PC-9 (cell line): ENCODE results near the gene KMT5C. TPM values are rescaled to one million over a fixed set of nuclear protein-coding genes. Genes with fewer than 3 reads are reported as not detected.
A peak's percentile ranks its signal among the peaks of the same experiment; 100 is the strongest.
"Not testable (repeated sequence)": the region's sequence is repeated elsewhere in the genome, so short reads cannot be mapped to it uniquely, and the experiment has no call there.

Experiments used
- BruUV-seq: library from RNA; stranded (reverse); fragments of 400-500 nt; replicated peaks from 2 replicates; lab custom pipeline; 2021; lab: Mats Ljungman, UMichigan
- CTCF ChIA-PET: fragments of 300-600 bp; sonication (Branson Sonifier 250); formaldehyde crosslinking; loops from one replicate; lab custom pipeline; 2022; ENCODE audit warnings: antibody characterized with exemption; lab: Charles Lee
- POLR2A ChIA-PET: fragments of 300-600 bp; sonication (Branson Sonifier 250); formaldehyde crosslinking; loops from one replicate; lab custom pipeline; 2022; ENCODE audit warnings: antibody characterized with exemption; ENCODE audit not compliant: unreplicated experiment; lab: Charles Lee
- DNase-seq, 2 experiments: peaks; one replicate each; pipeline versions ENCODE4 v3.0.0 to v3.0.0-alpha.2; 2015 to 2022; ENCODE audit warnings: mixed read lengths in 1 of 2
- H2AFZ ChIP-seq: fragments of 200-600 bp; sonication (generic); 2 replicates; pipeline ENCODE4 v1.8.1; 2017; ENCODE audit warnings: antibody characterized with exemption
- H3F3A ChIP-seq: fragments of 200-600 bp; sonication (generic); 2 replicates; pipeline ENCODE4 v1.8.1; 2017; ENCODE audit warnings: antibody characterized with exemption, mild to moderate bottlenecking, low read depth; ENCODE audit not compliant: insufficient read depth
- H3K27ac ChIP-seq: fragments of 200-600 bp; sonication (generic); 2 replicates; pipeline ENCODE4 v1.6.1; 2016; ENCODE audit warnings: mixed run types
- H3K27me3 ChIP-seq: fragments of 200-600 bp; sonication (generic); 2 replicates; pipeline ENCODE4 v1.6.1; 2016; ENCODE audit warnings: low read depth, mixed run types; ENCODE audit not compliant: insufficient read depth
- H3K36me3 ChIP-seq: fragments of 200-600 bp; sonication (generic); 2 replicates; pipeline ENCODE4 v1.6.1; 2016; ENCODE audit warnings: low read depth, mixed run types
- H3K4me1 ChIP-seq: fragments of 200-600 bp; sonication (generic); replicated peaks from 2 replicates; pipeline ENCODE4 v1.6.1; 2016; ENCODE audit warnings: mixed run types; ENCODE audit not compliant: insufficient read depth
- H3K4me2 ChIP-seq: fragments of 200-600 bp; sonication (generic); 2 replicates; pipeline ENCODE4 v1.6.1; 2017; ENCODE audit warnings: mixed run types
- H3K4me3 ChIP-seq: fragments of 200-600 bp; sonication (generic); 2 replicates; pipeline ENCODE4 v1.6.1; 2016; ENCODE audit warnings: mixed run types
- H3K79me2 ChIP-seq: fragments of 200-600 bp; sonication (generic); 2 replicates; pipeline ENCODE4 v1.6.1; 2017; ENCODE audit warnings: low read depth, mixed run types
- H3K9me2 ChIP-seq: fragments of 200-600 bp; sonication (generic); 2 replicates; pipeline ENCODE4 v1.8.1; 2017; ENCODE audit warnings: mild to moderate bottlenecking; ENCODE audit not compliant: insufficient read depth
- H3K9me3 ChIP-seq: fragments of 200-600 bp; sonication (generic); 2 replicates; pipeline ENCODE4 v1.8.1; 2016; ENCODE audit warnings: low read depth; ENCODE audit not compliant: insufficient read depth
- H4K20me1 ChIP-seq: fragments of 200-600 bp; sonication (generic); 2 replicates; pipeline ENCODE4 v1.8.1; 2017; ENCODE audit not compliant: insufficient read depth
- EZH2 ChIP-seq: fragments of 200-600 bp; sonication (generic); IDR thresholded peaks from 2 replicates; pipeline ENCODE4 v1.8.0; 2017; ENCODE audit warnings: antibody characterized with exemption, low read depth
- intact Hi-C: fragments of 100-400 bp; cut with micrococcal nuclease; formaldehyde crosslinking; loops from one replicate; pipeline ENCODE4 v1.10.0; 2022; ENCODE audit not compliant: unreplicated experiment
- total RNA-seq: library from RNA; stranded (reverse); gene quantifications from 2 replicates; pipeline ENCODE4 v1.2.3, GENCODE V29; 2021
- TF ChIP-seq, protein P1 (sequence below): fragments of 200-600 bp; sonication (generic); conservative IDR thresholded peaks from 2 replicates; pipeline ENCODE4 v1.6.1; 2017; ENCODE audit warnings: mixed run types, antibody characterized with exemption, mild to moderate bottlenecking, moderate library complexity

KMT5C gene
- total RNA-seq, 1 experiment from 2014 or later = 71.6 TPM

DNA sequence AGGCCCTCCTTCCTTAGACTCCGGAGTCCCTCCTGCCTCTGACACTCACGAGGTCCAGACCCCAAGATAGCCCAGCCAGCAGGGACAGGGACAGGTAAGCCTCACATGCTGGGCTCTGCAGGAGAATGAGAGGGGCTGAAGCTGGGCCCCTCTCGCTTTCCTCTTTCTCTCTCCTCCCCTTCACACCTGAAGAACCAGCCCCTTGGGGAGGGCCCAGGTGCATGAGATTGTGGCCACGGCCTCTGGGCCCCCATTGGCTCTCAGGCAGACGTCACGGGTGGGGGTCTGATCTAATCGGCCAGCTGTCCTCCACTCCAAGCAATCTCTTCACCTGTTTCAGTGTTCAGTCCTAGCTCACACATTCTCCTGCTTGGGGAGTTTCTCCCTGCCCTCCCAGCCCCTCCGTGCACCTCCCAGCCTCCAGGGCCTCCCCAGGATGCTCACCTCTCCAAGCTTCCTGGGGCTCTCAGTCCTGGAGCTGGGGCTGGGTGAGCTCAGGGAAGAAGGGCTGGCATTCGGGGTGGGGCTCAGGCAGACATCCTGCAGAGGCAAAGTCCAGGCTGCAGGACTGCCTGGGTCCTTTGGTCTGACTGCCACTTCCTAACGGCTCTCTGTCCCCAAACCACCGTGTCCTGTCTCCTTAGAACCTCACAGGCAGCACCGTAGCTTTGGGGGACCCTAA, 17.3 kb upstream of the KMT5C start:
- H3K36me3 ChIP-seq = no peaks in the 10 kb centered on the region
- CTCF ChIA-PET = interaction anchor here (0.6 to 1.1 kb wide), 2 partner anchors 21 to 147 kb away, joined by 3 to 5 read pairs; no protein-coding TSS in a partner anchor
- no peak overlapping the region for H3K4me2 ChIP-seq
- peaks cover 11% of the 10 kb centered on the region; the same call in 1 of the 2 replicates for H3F3A ChIP-seq
- intact Hi-C loops = no loop called here
- DNase-seq = no peak
- no peaks in the 10 kb centered on the region for H4K20me1 ChIP-seq
- H3K9me3 ChIP-seq = no peaks in the 10 kb centered on the region
- H3K9me2 ChIP-seq = no peaks in the 10 kb centered on the region
- no peak overlapping the region for H3K4me3 ChIP-seq
- no peak overlapping the region for H2AFZ ChIP-seq
- no peaks in the 10 kb centered on the region for H3K79me2 ChIP-seq
- no peaks in the 10 kb centered on the region for H3K27me3 ChIP-seq
- BruUV-seq = no TSS peak
- no peak overlapping the region for H3K27ac ChIP-seq
- TF ChIP-seq, protein P1, sequence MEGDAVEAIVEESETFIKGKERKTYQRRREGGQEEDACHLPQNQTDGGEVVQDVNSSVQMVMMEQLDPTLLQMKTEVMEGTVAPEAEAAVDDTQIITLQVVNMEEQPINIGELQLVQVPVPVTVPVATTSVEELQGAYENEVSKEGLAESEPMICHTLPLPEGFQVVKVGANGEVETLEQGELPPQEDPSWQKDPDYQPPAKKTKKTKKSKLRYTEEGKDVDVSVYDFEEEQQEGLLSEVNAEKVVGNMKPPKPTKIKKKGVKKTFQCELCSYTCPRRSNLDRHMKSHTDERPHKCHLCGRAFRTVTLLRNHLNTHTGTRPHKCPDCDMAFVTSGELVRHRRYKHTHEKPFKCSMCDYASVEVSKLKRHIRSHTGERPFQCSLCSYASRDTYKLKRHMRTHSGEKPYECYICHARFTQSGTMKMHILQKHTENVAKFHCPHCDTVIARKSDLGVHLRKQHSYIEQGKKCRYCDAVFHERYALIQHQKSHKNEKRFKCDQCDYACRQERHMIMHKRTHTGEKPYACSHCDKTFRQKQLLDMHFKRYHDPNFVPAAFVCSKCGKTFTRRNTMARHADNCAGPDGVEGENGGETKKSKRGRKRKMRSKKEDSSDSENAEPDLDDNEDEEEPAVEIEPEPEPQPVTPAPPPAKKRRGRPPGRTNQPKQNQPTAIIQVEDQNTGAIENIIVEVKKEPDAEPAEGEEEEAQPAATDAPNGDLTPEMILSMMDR = no peak
- TF ChIP-seq EZH2 = no peak
- POLR2A ChIA-PET = interaction anchor here (0.6 kb wide), 1 partner anchor 52 kb away, joined by 3 read pairs; no protein-coding TSS in a partner anchor
- 0 out of 2 replicates have a peak, but pooled peaks cover 3% of the 10 kb centered on the region for H3K4me1 ChIP-seq

DNA sequence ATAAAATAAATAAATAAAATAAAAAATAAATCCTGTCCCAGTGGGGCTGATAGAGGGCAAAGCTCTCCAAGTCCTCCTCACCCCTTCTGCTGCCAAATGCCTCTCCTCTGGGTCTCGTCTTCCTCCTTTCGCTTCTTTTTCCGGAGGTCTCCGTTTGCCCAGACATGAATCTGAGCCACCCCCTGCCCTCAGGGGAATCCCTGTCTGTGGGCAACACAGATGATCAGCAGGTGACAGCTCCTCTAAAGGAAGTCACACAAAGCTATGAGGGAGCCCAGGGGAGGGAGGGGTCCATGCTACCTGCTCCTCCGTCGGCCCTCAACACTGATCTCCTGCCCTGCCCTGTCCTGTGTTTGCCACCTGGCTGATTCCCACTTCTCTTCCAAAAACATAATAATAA, 15.0 kb upstream of the KMT5C start:
- no peak for DNase-seq
- Histone ChIP-seq H4K20me1 (no peaks in the 10 kb centered on the region), H3K27me3 (no peaks in the 10 kb centered on the region), H3K4me3 (no peak overlapping the region), H3K4me2 (no peak overlapping the region), H3K79me2 (no peaks in the 10 kb centered on the region), H3K27ac (no peak overlapping the region), H3K4me1 (peaks cover 14% of the 10 kb centered on the region), H2AFZ (no peak overlapping the region), H3K36me3 (no peaks in the 10 kb centered on the region), H3K9me2 (no peaks in the 10 kb centered on the region), H3K9me3 (no peaks in the 10 kb centered on the region), H3F3A (peaks cover 23% of the 10 kb centered on the region; the same call in 1 of the 2 replicates)
- POLR2A ChIA-PET = interaction anchor here (0.6 kb wide), 1 partner anchor 228 kb away, joined by 8 read pairs; no protein-coding TSS in a partner anchor
- intact Hi-C loops = no loop called here
- no peak for TF ChIP-seq EZH2
- TF ChIP-seq, protein P1 = no peak
- CTCF ChIA-PET = no interaction called here
- BruUV-seq = no TSS peak

DNA sequence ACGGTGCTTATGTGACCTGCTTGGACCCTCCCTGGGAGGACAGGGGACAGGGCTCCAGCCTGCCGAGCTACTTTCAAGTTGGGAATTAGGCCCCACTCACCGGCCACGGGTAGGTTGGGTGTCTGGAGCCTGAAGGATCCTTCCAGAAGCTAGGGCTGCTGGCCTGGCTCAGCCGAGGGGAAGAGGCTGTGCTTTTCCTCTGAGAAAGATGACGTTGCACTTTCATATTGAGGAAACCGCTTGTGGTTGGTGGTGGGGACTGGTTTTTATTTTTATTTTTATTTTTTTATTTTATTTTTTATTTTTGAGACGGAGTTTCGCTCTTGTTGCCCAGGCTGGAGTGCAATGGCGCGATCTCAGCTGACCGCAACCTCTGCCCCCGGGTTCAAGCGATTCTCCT, 14.5 kb upstream of the KMT5C start, which contains the start of gene TMEM150B:
TMEM150B (minus strand) TSS at position 170 of the 400 bp plus-strand sequence. CDS start 4,305 bp downstream, outside the sequence.
- H4K20me1 ChIP-seq = no peaks in the 10 kb centered on the region
- BruUV-seq = no TSS peak
- H3K79me2 ChIP-seq = no peaks in the 10 kb centered on the region
- peaks cover 23% of the 10 kb centered on the region; the same call in 1 of the 2 replicates for H3F3A ChIP-seq
- H3K36me3 ChIP-seq = no peaks in the 10 kb centered on the region
- H3K4me1 ChIP-seq = peaks cover 19% of the 10 kb centered on the region
- no peak within 1 kb of the TSS for H3K27ac ChIP-seq
- TF ChIP-seq, protein P1 = no peak
- no peak within 1 kb of the TSS for H3K4me3 ChIP-seq
- no peaks in the 10 kb centered on the region for H3K9me3 ChIP-seq
- no peaks in the 10 kb centered on the region for H3K9me2 ChIP-seq
- ChIA-PET POLR2A (no interaction called here), CTCF (no interaction called here)
- intact Hi-C loops = no loop called here
- no peak for DNase-seq
- no peak within 1 kb of the TSS for H2AFZ ChIP-seq
- no peak within 1 kb of the TSS for H3K4me2 ChIP-seq
- no peaks in the 10 kb centered on the region for H3K27me3 ChIP-seq

DNA sequence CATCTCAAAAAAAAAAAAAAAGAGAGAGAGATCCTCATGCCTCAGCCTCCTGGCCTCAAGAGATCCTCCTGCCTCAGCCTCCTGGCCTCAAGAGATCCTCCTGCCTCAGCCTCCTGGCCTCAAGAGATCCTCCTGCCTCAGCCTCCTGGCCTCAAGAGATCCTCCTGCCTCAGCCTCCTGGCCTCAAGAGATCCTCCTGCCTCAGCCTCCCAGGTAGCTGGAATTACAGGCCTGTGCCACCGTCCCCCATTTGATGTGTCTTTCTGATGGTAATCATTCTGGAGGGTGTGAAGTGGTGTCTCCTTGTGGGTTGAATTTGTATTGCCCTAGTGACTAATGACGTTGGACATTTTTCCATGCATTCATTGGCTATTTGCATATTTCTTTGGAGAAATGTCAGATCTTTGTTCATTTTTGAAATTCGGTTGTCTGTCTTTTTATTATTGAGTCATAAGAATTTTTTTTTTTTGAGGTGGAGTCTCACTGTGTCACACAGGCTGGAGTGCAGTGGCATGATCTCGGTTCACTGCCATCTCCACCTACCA, 10.8 kb upstream of the KMT5C start:
- H3K4me2 ChIP-seq, H3K27ac ChIP-seq, H3K27me3 ChIP-seq, H3K79me2 ChIP-seq, H2AFZ ChIP-seq, BruUV-seq, DNase-seq, CTCF ChIA-PET, H3K9me3 ChIP-seq, H4K20me1 ChIP-seq, H3K4me3 ChIP-seq, H3K36me3 ChIP-seq, intact Hi-C loops, H3K9me2 ChIP-seq: not testable (repeated sequence)
- peaks cover 33% of the 10 kb centered on the region; the same call in 1 of the 2 replicates for H3F3A ChIP-seq
- POLR2A ChIA-PET = interaction anchor here (0.6 to 1.9 kb wide), 2 partner anchors 10 to 17 kb away, joined by 7 to 28 read pairs; partner anchors contain the start of gene KMT5C
- H3K4me1 ChIP-seq = peaks cover 17% of the 10 kb centered on the region

DNA sequence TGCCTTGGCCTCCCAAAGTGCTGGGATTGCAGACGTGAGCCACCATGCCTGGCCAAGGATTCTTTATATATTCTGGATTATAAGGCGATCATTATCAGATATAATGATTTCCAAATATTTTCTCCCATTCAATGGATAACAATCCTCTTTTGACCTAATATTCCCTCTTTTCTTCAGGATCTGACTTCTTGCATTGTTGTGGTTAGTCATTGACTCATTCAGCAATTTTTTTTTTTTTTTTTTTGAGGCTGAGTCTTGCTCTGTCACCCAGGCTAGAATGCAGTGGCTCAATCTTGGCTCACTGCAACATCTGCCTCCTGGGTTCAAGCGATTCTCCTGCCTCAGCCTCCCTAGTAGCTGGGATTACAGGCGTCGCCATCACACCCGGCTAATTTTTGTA, 9.9 kb upstream of the KMT5C start:
- H3K4me3 ChIP-seq, H3K9me3 ChIP-seq, H3K4me2 ChIP-seq, H3K36me3 ChIP-seq, H3K79me2 ChIP-seq, H3K9me2 ChIP-seq, intact Hi-C loops, H2AFZ ChIP-seq, CTCF ChIA-PET, BruUV-seq, H4K20me1 ChIP-seq, H3K27ac ChIP-seq, H3K27me3 ChIP-seq: not testable (repeated sequence)
- DNase-seq = peak in 1 of 2 experiments; percentile 59
- Histone ChIP-seq H3K4me1 (peaks cover 17% of the 10 kb centered on the region), H3F3A (peaks cover 35% of the 10 kb centered on the region; the same call in 1 of the 2 replicates)
- POLR2A ChIA-PET = interaction anchor here (0.8 kb wide), 1 partner anchor 1727 kb away, joined by 14 read pairs; no protein-coding TSS in a partner anchor
